Measurements from ENCODE around the gene DLG1.

DLG1 gene

DNA sequence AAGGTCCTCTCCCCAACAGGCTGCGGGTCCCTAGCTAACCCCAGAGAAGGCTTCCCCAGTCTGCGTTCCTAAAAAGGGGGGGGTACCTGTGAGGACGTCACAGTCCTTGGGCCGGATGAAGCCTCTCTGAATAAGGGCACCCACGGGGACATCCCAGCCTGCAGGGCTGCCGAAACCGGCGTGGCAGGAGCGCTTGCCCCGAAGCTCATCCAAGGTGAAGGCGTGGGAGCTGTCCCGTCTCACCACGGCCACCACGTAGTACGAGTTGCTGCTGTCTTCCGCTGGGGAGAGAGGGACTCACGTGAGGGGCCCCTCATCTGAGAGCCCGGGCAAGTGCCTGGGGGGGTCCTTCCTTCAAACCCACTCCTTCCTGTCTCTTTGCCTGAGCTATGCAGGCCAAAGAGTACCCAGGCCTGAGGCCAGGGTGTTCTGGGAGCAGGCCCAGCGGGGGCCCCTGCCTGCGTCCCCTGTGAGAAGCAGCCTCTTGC is 288.8 kb downstream of the DLG1 start:
- TF ChIP-seq, protein P1, sequence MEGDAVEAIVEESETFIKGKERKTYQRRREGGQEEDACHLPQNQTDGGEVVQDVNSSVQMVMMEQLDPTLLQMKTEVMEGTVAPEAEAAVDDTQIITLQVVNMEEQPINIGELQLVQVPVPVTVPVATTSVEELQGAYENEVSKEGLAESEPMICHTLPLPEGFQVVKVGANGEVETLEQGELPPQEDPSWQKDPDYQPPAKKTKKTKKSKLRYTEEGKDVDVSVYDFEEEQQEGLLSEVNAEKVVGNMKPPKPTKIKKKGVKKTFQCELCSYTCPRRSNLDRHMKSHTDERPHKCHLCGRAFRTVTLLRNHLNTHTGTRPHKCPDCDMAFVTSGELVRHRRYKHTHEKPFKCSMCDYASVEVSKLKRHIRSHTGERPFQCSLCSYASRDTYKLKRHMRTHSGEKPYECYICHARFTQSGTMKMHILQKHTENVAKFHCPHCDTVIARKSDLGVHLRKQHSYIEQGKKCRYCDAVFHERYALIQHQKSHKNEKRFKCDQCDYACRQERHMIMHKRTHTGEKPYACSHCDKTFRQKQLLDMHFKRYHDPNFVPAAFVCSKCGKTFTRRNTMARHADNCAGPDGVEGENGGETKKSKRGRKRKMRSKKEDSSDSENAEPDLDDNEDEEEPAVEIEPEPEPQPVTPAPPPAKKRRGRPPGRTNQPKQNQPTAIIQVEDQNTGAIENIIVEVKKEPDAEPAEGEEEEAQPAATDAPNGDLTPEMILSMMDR (conservative IDR thresholded peaks at IDR 0.05; ENCODE audit: low read length) = no peak
- no peak for DNase-seq (ENCODE audit: low read depth)
- no peak overlapping the region for H3K4me3 ChIP-seq (ENCODE audit: low read length)

DNA sequence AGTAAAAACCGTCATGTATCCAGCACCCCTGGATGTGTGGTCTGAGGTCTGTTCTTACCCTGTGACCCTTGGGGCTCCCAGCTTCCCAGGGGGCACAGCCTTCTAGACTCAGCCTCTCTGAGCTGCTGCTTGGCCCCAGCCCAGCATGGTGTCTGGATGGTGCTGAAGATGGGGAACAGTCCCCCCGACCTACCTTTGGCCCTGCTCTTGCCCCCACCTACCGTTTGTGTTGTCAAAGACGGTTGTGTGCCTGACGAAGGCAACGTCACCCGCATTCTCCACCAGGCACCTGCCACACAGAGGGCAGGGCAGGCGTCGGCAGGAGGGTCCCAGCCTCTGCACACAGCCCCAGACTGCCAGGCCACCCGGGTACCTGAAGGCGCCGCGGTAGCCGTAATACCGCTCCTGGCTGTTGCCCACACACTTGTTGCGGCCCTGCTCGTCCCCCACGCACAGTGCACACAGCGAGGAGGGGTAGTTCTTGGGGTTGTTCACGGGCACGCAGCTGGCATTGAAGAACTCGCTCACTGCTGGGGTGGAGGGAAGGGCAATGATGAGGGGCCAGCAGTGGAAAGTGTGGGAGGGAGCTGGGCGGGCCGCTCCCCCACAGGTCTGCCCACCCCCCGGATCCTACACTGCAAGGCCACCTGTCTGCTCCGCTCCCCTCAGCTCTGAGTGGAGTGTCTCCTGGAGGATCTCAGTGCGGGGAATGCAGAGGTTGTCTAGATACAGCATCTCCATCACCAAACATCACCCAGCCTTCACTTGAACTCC is 289.8 kb downstream of the DLG1 start:
- no peak for DNase-seq (ENCODE audit: low read depth)
- no peak overlapping the region for H3K4me3 ChIP-seq (ENCODE audit: low read length)
- TF ChIP-seq, protein P1 (conservative IDR thresholded peaks at IDR 0.05; ENCODE audit: low read length) = no peak

DNA sequence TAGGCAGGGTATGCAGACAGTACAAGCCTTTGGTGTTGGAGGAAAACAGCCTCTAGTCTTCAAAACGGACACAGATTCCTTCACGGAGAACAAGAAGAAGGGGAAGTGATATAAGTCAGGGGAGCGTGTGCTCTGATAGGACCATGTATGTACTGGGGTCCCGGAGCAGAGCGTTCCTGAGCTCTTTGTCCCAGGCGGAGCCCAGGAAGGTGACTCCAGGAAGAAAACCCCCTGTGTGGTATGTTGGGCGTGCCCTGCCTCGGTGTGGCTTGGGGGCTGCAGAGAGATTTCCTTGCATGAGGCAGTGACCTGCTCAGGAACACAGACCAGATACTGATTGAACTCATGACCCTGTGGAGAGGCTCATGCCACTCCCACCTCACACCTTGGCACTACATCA is 290.5 kb downstream of the DLG1 start:
- no peak for DNase-seq (ENCODE audit: low read depth)
- H3K4me3 ChIP-seq (ENCODE audit: low read length) = no peak overlapping the region
- TF ChIP-seq, protein P1 (conservative IDR thresholded peaks at IDR 0.05; ENCODE audit: low read length) = no peak

DNA sequence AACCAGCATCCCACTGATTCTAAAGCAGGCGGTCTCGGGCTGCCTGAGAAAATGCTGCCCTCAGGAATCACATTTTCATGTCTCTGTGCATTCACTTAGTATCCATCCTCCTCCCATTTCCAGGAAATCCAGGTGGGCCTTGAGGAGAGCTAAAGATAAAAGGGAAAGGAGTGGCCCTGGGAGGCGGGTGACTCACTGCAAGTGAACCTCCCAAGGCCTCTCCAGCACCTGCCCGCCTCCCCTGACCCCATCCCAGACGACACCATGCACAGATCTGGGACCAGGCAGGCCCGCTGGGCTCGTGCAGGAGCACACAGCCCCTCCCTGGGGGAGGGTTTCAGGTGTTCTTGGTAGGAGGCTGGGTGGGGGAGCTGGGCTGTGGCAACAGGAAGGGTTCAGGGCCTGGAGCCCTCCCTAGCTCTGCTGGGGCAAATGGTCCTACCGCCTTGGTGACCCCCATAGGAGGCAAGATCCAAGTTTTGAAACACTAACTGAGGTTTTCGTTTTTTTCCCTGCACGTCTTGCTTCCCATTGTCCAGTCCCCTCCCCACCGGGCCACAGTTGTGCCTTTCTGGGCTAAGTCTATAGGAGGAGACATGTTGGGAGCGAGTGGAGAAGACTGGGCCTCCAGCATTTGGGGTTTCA is 291.0 kb downstream of the DLG1 start:
- H3K4me3 ChIP-seq (ENCODE audit: low read length) = no peak overlapping the region
- DNase-seq (ENCODE audit: low read depth) = no peak
- TF ChIP-seq, protein P1 (conservative IDR thresholded peaks at IDR 0.05; ENCODE audit: low read length) = no peak

DNA sequence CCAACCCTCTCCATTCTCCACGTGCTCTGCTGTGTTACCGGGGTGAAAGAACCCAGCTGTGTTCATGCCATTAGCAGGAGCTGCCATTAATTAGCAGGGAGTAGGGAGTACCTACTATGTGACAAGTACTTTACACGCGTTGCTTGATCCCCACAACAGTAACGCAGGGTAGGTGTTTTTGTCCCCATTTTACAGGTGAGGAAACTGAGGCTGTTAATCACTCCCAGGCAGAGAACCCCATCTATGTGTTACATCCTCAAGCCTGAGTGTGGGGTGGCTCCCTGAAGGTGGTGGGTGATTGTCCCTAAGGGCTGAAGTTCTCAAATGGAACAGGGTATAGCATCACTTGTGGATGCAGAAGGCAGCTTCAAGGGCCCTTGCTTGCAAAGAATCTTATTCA is 291.6 kb downstream of the DLG1 start:
- no peak overlapping the region for H3K4me3 ChIP-seq (ENCODE audit: low read length)
- TF ChIP-seq, protein P1 (conservative IDR thresholded peaks at IDR 0.05; ENCODE audit: low read length) = no peak
- no peak for DNase-seq (ENCODE audit: low read depth)

DNA sequence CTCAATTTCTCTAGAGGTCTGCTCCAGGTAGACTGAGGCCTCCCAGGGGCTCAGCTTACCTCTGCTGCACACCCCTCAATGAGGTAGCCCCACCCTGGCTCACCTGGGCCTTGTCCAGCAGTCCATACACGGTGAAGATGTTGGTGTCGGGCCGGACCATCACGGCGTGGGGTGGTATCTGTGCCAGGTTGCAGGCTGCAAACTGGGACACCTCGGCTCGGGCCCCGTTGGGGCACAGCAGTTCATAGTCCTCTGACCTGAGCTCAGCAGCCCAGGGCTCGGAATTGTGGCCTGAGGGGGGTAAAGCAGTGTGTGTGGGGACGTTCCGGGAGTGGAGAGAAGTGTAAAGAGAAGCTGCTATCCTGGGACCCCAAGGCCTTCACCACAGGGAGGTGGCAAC is 292.0 kb downstream of the DLG1 start:
- DNase-seq (ENCODE audit: low read depth) = no peak
- H3K4me3 ChIP-seq (ENCODE audit: low read length) = no peak overlapping the region
- TF ChIP-seq, protein P1 (conservative IDR thresholded peaks at IDR 0.05; ENCODE audit: low read length) = no peak
